NB4 (cell line): ENCODE results near the gene IQCF2.
"Not testable (repeated sequence)": the region's sequence is repeated elsewhere in the genome, so short reads cannot be mapped to it uniquely, and the experiment has no call there.

ENCODE experiments used
- DNase-seq: peaks from one replicate; pipeline ENCODE4 v3.0.0; 2010; ENCODE audit warnings: low read depth
- H3K4me3 ChIP-seq: one replicate; pipeline ENCODE4 v1.5.1; 2011; ENCODE audit warnings: mild to moderate bottlenecking, low read depth, low read length, moderate library complexity
- CTCF ChIP-seq: IDR thresholded peaks from one replicate; pipeline ENCODE4 v1.5.1; 2012; ENCODE audit warnings: low read depth, low read length
- MAX ChIP-seq: IDR thresholded peaks from 2 replicates; pipeline ENCODE4 v1.6.1; 2011; ENCODE audit warnings: low read depth, low read length
- MYC ChIP-seq: IDR thresholded peaks from 2 replicates; pipeline ENCODE4 v1.6.1; 2011; ENCODE audit warnings: low read depth, low read length
- POLR2A ChIP-seq: IDR thresholded peaks from 2 replicates; pipeline ENCODE4 v1.6.1; 2011; ENCODE audit warnings: mild to moderate bottlenecking; ENCODE audit not compliant: insufficient read length; ENCODE audit errors: extremely low read depth

IQCF2 gene

GRCh38 chr3:51836606-51837005 lies 24.8 kb upstream of the IQCF2 start:
- DNase-seq, result no peak
- no peak for TF ChIP-seq MAX
- no peak for TF ChIP-seq POLR2A
- no peak for TF ChIP-seq MYC
- TF ChIP-seq CTCF, result no peak
- H3K4me3 ChIP-seq, result no peak overlapping the region

GRCh38 chr3:51845129-51845528 lies 16.3 kb upstream of the IQCF2 start:
- DNase-seq, result no peak
- TF ChIP-seq POLR2A (no peak), MAX (no peak), MYC (no peak), CTCF (no peak)

GRCh38 chr3:51855411-51855810 lies 6.0 kb upstream of the IQCF2 start:
- H3K4me3 ChIP-seq, DNase-seq: not testable (repeated sequence)

More at GRCh38 chr3:51845129-51845528, 16.3 kb upstream of the IQCF2 start:
- no peak overlapping the region for H3K4me3 ChIP-seq

- TF ChIP-seq CTCF, result no peak
- no peak for TF ChIP-seq MAX
- no peak for TF ChIP-seq POLR2A
- TF ChIP-seq MYC, result no peak
- H3K4me3 ChIP-seq, result no peak overlapping the region
- DNase-seq, result no peak
Observed at GRCh38 chr3:51862886-51863285, 1.5 kb downstream of the IQCF2 start.

GRCh38 chr3:51868896-51869295 lies 7.5 kb downstream of the IQCF2 start:
- DNase-seq, result not testable (repeated sequence)

GRCh38 chr3:51869304-51869703 lies 7.9 kb downstream of the IQCF2 start:
- DNase-seq, result no peak
- H3K4me3 ChIP-seq, result no peak overlapping the region
- TF ChIP-seq CTCF (no peak), MYC (no peak), MAX (no peak), POLR2A (no peak)

More at GRCh38 chr3:51868896-51869295, 7.5 kb downstream of the IQCF2 start:
- H3K4me3 ChIP-seq, result not testable (repeated sequence)

GRCh38 chr3:51873253-51873766 lies 11.9 kb downstream of the IQCF2 start:
- no peak overlapping the region for H3K4me3 ChIP-seq
- no peak for DNase-seq
- no peak for TF ChIP-seq MYC
- no peak for TF ChIP-seq CTCF
- TF ChIP-seq POLR2A, result no peak
- TF ChIP-seq MAX, result no peak
